ENCODE measurements around the gene WNT3. TPM values are rescaled to one million over a fixed set of nuclear protein-coding genes. Genes with fewer than 3 reads are reported as not detected.

Gene WNT3
- total RNA-seq, 1 donor from 2014 or later, result 2.2 TPM

- TF ChIP-seq, protein P1, sequence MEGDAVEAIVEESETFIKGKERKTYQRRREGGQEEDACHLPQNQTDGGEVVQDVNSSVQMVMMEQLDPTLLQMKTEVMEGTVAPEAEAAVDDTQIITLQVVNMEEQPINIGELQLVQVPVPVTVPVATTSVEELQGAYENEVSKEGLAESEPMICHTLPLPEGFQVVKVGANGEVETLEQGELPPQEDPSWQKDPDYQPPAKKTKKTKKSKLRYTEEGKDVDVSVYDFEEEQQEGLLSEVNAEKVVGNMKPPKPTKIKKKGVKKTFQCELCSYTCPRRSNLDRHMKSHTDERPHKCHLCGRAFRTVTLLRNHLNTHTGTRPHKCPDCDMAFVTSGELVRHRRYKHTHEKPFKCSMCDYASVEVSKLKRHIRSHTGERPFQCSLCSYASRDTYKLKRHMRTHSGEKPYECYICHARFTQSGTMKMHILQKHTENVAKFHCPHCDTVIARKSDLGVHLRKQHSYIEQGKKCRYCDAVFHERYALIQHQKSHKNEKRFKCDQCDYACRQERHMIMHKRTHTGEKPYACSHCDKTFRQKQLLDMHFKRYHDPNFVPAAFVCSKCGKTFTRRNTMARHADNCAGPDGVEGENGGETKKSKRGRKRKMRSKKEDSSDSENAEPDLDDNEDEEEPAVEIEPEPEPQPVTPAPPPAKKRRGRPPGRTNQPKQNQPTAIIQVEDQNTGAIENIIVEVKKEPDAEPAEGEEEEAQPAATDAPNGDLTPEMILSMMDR (IDR thresholded peaks at IDR 0.05), result no peak
- intact Hi-C loops (cut with DNase I), result no loop called here
- no peaks in the 10 kb centered on the region for H3K36me3 ChIP-seq
- no peak for ATAC-seq
- H3K9me3 ChIP-seq, result no peaks in the 10 kb centered on the region
- no peaks in the 10 kb centered on the region for H3K4me1 ChIP-seq
- H3K27ac ChIP-seq, result no peak overlapping the region
- H3K4me3 ChIP-seq, result no peak overlapping the region
- DNase-seq, result no peak
- peaks cover 19% of the 10 kb centered on the region for H3K27me3 ChIP-seq (ENCODE audit: low read depth)
Observed at GRCh38 chr17:46827274-46827673, 8.8 kb upstream of the WNT3 start.

- Histone ChIP-seq H3K4me3 (no peak overlapping the region), H3K4me1 (no peaks in the 10 kb centered on the region), H3K9me3 (no peaks in the 10 kb centered on the region), H3K36me3 (no peaks in the 10 kb centered on the region), H3K27me3 (ENCODE audit: low read depth) (peaks cover 30% of the 10 kb centered on the region), H3K27ac (no peak overlapping the region)
- DNase-seq (no peak), ATAC-seq (no peak)
- TF ChIP-seq, protein P1 (IDR thresholded peaks at IDR 0.05), result no peak
- intact Hi-C loops (cut with DNase I), result no loop called here
Observed at GRCh38 chr17:46826116-46826515, 7.6 kb upstream of the WNT3 start.

DNA sequence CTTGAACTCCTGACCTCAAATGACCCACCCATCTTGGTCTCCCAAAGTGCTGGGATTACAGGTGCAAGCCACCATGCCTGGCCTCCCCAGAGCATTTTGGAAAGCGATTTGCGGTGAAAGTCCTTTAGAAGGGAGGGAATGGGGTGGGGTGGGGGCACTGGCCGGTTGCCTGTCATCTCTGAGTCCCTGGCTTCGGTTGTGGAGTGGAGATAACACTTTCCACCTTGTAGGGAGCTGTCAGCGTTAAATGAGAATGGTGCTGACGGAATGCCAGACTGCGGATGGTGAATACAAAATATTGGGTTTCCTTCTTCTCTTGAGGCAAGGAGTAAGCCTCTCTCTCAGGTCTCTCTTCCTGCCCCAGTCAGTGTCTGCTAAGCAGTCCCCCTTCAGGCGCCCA is 5.2 kb upstream of the WNT3 start:
- intact Hi-C loops (cut with DNase I), result no loop called here
- no peak overlapping the region for H3K4me3 ChIP-seq
- no peaks in the 10 kb centered on the region for H3K9me3 ChIP-seq
- TF ChIP-seq, protein P1 (IDR thresholded peaks at IDR 0.05), result no peak
- peaks cover 55% of the 10 kb centered on the region for H3K27me3 ChIP-seq (ENCODE audit: low read depth)
- H3K36me3 ChIP-seq, result no peaks in the 10 kb centered on the region
- ATAC-seq, result no peak
- no peak for DNase-seq
- H3K4me1 ChIP-seq, result peaks cover 14% of the 10 kb centered on the region
- H3K27ac ChIP-seq, result no peak overlapping the region

- intact Hi-C loops (cut with DNase I), result no loop called here
- ATAC-seq, result peak; percentile 32 to 51
- peak; percentile 64 for DNase-seq
- no peaks in the 10 kb centered on the region for H3K9me3 ChIP-seq
- H3K4me3 ChIP-seq, result no peak overlapping the region
- peaks cover 20% of the 10 kb centered on the region for H3K4me1 ChIP-seq
- H3K27ac ChIP-seq, result no peak overlapping the region
- TF ChIP-seq, protein P1 (IDR thresholded peaks at IDR 0.05), result peak; percentile 62
- H3K36me3 ChIP-seq, result no peaks in the 10 kb centered on the region
- peaks cover 67% of the 10 kb centered on the region for H3K27me3 ChIP-seq (ENCODE audit: low read depth)
Observed at GRCh38 chr17:46822388-46822921, 4.0 kb upstream of the WNT3 start.

DNA sequence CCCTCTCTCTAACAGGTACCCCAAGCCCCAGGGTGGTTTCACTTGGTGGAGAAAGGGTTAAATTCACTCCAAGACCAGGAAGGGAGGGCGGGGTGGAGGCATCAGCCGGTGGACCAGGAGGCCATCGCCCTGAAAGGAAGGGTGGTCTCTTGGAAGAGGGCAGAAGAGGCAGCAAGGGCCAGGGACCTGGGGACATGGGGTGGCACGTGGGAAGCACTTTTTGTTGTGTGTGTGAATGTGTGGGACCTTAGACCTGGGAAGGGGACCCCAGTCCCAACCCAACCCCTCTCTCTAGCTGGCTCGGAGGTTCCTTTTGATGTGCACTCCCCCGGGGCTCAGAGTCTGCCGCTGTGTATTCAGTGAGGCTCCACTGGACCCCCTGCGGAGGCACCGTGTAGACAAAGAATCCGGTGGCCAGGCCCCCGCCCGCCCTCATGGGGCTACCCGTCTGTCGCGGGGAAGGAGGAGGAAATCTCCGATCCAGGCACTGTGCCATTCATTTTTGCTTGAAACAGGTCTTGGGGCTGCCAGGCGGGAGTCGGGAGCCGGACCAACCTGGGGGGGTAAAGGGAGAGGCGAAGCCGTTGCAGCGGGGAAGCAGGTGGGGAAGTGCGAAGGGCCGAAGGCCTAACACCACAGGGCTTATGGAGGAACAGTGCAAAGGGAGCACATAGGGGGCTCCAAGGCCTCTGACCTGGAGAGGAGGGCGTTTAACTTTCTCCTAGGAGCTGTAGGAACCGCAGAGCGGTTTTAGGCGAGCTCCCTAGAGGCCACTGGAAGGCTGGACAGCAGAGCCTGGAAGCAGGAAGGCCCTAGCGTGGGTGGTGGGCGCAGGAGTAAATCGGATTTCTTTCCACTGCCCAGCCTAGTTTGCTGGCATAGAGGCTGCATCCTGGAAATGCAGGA is 3.2 kb upstream of the WNT3 start:
- TF ChIP-seq, protein P1 (IDR thresholded peaks at IDR 0.05), result no peak
- Histone ChIP-seq H3K27ac (no peak overlapping the region), H3K4me1 (peaks cover 20% of the 10 kb centered on the region), H3K36me3 (no peaks in the 10 kb centered on the region), H3K27me3 (ENCODE audit: low read depth) (peaks cover 74% of the 10 kb centered on the region), H3K9me3 (no peaks in the 10 kb centered on the region), H3K4me3 (no peak overlapping the region)
- no peak for ATAC-seq
- intact Hi-C loops (cut with DNase I), result no loop called here
- DNase-seq, result no peak

Data from lower lobe of right lung (tissue), 2 donors.